Measurements from ENCODE around the gene CAMTA1.

CAMTA1 gene

DNA sequence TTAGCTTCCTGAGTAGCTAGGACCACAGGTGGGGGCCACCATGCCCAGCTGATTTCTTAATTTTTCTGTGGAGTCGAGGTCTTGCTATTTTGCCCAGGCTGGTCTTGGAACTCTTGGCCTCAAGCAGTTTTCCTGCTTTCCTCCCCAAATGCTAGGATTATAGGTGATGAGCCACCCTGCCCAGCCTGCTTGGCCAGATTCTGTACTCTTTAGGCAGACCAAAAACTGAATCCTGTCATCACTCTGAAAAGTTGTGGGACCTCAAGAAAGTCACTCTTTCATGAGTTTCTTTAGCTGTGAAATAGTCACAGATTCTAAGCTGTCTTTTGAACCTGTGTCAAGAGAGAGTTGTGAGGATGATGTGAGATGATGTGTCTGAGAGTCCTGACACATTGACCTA, 105.4 kb downstream of the CAMTA1 start:
- H3K4me3 ChIP-seq (ENCODE audit: low read depth, low read length): no peak overlapping the region
- TF ChIP-seq, protein P1, sequence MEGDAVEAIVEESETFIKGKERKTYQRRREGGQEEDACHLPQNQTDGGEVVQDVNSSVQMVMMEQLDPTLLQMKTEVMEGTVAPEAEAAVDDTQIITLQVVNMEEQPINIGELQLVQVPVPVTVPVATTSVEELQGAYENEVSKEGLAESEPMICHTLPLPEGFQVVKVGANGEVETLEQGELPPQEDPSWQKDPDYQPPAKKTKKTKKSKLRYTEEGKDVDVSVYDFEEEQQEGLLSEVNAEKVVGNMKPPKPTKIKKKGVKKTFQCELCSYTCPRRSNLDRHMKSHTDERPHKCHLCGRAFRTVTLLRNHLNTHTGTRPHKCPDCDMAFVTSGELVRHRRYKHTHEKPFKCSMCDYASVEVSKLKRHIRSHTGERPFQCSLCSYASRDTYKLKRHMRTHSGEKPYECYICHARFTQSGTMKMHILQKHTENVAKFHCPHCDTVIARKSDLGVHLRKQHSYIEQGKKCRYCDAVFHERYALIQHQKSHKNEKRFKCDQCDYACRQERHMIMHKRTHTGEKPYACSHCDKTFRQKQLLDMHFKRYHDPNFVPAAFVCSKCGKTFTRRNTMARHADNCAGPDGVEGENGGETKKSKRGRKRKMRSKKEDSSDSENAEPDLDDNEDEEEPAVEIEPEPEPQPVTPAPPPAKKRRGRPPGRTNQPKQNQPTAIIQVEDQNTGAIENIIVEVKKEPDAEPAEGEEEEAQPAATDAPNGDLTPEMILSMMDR (IDR thresholded peaks at IDR 0.05; ENCODE audit: low read depth, low read length, missing control alignments): no peak
- DNase-seq (ENCODE audit: low read depth): no peak

DNA sequence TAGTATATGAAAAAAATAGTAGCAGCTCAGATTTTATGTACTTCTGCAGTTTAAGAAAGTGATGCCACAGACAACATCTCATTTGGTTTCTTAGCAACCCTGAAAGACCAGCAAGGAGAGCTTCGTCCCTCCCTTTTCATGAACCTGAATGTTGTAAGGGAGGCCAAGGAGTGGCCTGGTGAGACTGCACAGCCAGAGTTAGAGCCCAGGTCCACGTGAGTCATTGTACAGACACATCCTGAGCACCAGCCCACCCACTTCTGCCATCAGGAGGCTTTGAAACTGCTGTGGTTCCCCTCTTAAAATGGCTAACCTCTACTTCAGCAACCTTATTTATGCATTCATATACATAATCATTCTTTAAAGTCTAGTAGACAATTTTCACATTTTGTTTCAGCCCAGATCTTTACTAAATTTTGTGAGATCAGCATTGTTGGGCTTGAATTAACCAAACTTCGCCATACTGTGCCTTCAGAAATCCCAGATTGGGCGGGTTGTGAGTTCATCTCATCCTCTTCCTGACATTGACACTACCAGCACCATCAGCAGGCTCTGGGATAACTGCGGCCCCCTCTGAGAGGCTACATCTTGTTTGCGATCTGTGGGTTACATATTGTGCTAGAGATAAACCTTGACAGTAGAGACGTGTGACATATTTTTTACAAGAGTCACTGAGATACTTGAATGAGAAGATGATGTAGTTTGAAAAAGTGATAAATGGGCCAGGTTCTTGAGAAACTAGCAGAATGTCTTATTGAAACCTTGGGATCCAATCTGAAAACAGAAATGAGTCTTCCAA, 106.7 kb downstream of the CAMTA1 start:
- DNase-seq (ENCODE audit: low read depth): no peak
- TF ChIP-seq, protein P1 (IDR thresholded peaks at IDR 0.05; ENCODE audit: low read depth, low read length, missing control alignments): no peak
- no peak overlapping the region for H3K4me3 ChIP-seq (ENCODE audit: low read depth, low read length)

DNA sequence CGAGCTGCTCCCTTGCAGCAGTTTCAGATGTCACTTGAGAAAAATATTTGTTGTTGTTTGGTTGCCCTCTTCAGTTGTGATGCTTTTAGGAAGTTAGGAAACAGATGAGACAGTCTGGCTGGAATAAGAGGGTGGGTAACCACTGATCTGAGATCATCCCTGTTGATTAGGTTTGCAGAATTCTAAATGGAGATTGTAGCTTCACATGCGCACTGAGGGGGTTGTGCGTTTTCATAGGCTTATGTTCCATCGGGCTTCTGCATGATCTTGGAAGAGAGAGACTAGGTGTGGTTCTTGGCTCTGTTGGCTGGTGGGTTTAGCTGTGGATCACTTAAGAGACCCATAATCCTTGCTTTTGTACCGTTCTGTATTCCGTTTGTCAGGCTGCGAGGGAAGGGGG, 108.1 kb downstream of the CAMTA1 start:
- TF ChIP-seq, protein P1 (IDR thresholded peaks at IDR 0.05; ENCODE audit: low read depth, low read length, missing control alignments): no peak
- no peak for DNase-seq (ENCODE audit: low read depth)
- H3K4me3 ChIP-seq (ENCODE audit: low read depth, low read length): no peak overlapping the region

DNA sequence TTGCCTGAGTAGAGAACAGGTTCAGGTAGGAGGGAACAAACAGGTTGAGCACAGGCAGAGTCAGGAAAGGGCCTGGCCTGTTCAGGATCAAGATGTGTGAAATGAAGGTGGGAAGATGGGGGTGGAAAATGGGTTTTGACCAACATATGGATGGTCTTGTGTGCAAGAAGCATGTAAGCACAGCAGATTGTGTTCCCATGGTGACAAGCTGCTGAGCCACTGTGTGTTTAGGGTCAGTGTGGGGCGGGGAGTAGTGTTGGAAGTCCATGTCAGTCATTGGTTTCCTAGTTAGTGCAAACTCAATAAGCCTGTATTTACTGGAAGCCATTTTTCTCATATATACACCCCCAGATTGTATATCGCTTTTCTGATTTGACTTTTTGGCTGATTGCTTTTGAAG, 111.9 kb downstream of the CAMTA1 start:
- H3K4me3 ChIP-seq (ENCODE audit: low read depth, low read length): no peak overlapping the region
- no peak for DNase-seq (ENCODE audit: low read depth)
- TF ChIP-seq, protein P1 (IDR thresholded peaks at IDR 0.05; ENCODE audit: low read depth, low read length, missing control alignments): no peak

DNA sequence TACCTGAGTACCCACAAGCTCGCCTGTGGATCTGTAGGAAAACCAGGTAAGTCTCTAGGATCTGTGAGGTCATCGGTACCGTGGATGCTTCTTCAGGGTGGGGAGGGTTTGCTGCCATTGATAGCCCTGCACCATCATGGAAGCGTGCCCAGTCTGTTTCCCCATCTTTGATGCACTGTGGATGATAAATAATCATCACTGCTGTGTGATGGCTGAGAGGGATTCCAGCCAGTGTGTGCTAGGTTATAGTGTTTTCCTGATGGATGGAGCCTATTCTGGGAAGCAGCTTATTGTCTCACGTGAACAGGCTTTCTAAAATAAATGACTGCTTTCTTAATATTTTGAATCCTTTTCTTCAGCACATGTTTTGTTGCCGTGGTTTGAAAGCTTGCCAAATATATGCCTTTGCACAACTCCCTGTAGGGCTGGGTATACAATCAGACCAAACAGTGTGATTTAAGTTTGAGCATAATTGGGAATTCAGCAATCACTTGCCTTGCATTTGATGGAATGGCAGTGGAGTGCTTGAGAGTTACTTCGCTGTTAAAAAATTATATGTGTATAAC, 113.8 kb downstream of the CAMTA1 start:
- no peak overlapping the region for H3K4me3 ChIP-seq (ENCODE audit: low read depth, low read length)
- TF ChIP-seq, protein P1 (IDR thresholded peaks at IDR 0.05; ENCODE audit: low read depth, low read length, missing control alignments): no peak
- DNase-seq (ENCODE audit: low read depth): no peak

DNA sequence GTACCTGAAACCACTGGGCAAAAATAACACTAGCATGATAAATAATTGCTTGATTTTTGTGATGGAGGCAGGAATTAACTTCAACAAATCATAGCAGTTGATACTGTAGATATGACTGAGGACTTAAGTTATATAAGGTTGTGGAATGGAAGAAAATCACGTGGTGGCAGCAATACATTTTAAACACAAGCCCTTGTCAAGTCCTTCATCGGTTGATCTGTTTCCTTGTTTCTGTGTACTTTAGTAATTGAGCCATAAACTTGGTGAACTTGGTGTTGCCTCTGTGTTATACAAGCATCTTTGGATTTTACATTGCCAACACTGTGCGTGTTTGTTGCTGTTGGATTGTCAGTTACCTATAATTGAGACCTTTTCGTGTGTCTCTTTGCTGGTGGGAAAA, 114.4 kb downstream of the CAMTA1 start:
- TF ChIP-seq, protein P1 (IDR thresholded peaks at IDR 0.05; ENCODE audit: low read depth, low read length, missing control alignments): no peak
- DNase-seq (ENCODE audit: low read depth): no peak
- H3K4me3 ChIP-seq (ENCODE audit: low read depth, low read length): no peak overlapping the region

DNA sequence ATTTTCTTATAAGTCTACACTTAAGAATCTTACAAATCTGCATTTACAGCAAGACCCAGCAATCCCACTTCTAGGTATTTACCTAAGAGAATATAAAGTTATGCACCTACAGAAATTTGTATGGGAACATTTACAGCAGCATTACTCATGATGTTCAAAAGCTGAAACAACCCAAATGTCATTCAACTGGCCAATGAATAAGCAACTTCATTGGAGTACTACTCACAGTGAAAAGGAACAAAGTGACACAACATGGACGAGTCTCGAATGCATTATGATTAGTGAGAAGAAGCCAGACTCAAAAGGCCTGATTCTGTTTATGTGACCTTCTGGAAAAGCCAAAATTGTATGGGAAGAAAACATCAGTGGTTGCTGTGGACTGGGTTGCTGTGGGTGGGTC, 116.9 kb downstream of the CAMTA1 start:
- no peak for DNase-seq (ENCODE audit: low read depth)
- no peak overlapping the region for H3K4me3 ChIP-seq (ENCODE audit: low read depth, low read length)
- TF ChIP-seq, protein P1 (IDR thresholded peaks at IDR 0.05; ENCODE audit: low read depth, low read length, missing control alignments): no peak

Measured in GM12864 (cell line).